Stomach (tissue), 9 donors: Measurements from ENCODE around the gene HDAC2. TPM values are rescaled to one million over a fixed set of nuclear protein-coding genes. Genes with fewer than 3 reads are reported as not detected.
A peak's percentile ranks its signal among the peaks of the same experiment; 100 is the strongest.
"Not testable (repeated sequence)": the region's sequence is repeated elsewhere in the genome, so short reads cannot be mapped to it uniquely, and the experiment has no call there.

Source experiments
- DNase-seq, 2 donors: peaks; one replicate each; pipeline versions ENCODE4 v3.0.0 to v3.0.0-alpha.2; 2013 to 2019
- H3K27ac ChIP-seq, 5 donors: fragments of 200-600 bp in 4 of 5; sonication (generic) in 4 of 5; one replicate each; pipeline ENCODE4 v1.5.1; 2013 to 2019; ENCODE audit warnings: mild to moderate bottlenecking in 1 of 5, moderate library complexity in 1 of 5
- H3K27me3 ChIP-seq, 3 donors: fragments of 200-600 bp; sonication (generic); one replicate each; pipeline ENCODE4 v1.5.1; 2017 to 2019; ENCODE audit warnings: mixed run types in 1 of 3
- H3K36me3 ChIP-seq, 4 donors: fragments of 200-600 bp; sonication (generic); 1 replicate in 3 of 4; 2 replicates in 1 of 4; pipeline ENCODE4 v1.5.1; 2016 to 2019
- H3K4me1 ChIP-seq, 4 donors: fragments of 200-600 bp; sonication (generic); one replicate each; pipeline ENCODE4 v1.5.1; 2016 to 2019
- H3K4me3 ChIP-seq, 4 donors: fragments of 200-600 bp; sonication (generic) in 3 of 4; one replicate each; pipeline ENCODE4 v1.5.1; 2016 to 2019; ENCODE audit warnings: mild to moderate bottlenecking in 1 of 4
- H3K9me3 ChIP-seq, 4 donors: fragments of 200-600 bp; sonication (generic); one replicate each; pipeline ENCODE4 v1.5.1; 2016 to 2019
- EP300 ChIP-seq: sonication (generic); formaldehyde crosslinking; IDR thresholded peaks from one replicate; pipeline ENCODE4 v1.6.1; 2017; ENCODE audit warnings: antibody characterized with exemption
- POLR2A ChIP-seq, 4 donors: fragments of 450-650 bp; IDR thresholded peaks; one replicate each; pipeline ENCODE4 v1.6.1; 2016; ENCODE audit warnings: antibody characterized with exemption in 4 of 4, control low read depth in 2 of 4, mild to moderate bottlenecking in 1 of 4, moderate library complexity in 1 of 4
- POLR2AphosphoS5 ChIP-seq, 3 donors: sonication (generic); formaldehyde crosslinking; IDR thresholded peaks; one replicate each; pipeline ENCODE4 v1.6.1; 2016; ENCODE audit warnings: antibody characterized with exemption in 3 of 3
- WGBS, 5 donors: extraction: QIAGEN DNeasy Blood & Tissue Kit in 3 of 5; methylation state at CpG; one replicate each; pipeline versions ENCODE4 v1.1.5 to v1.1.7; 2013 to 2018; 5-methylcytosine and 5-hydroxymethylcytosine counted together
- intact Hi-C: fragments of 100-400 bp; cut with DNase I; formaldehyde crosslinking; loops from one replicate; pipeline ENCODE4 v1.15.1; 2023; ENCODE audit warnings: low total_unique reads
- polyA plus RNA-seq, 3 donors: library from polyadenylated mRNA; stranded (reverse); fragments of 200-250 nt; gene quantifications; one replicate each; pipeline ENCODE4 v1.2.3, GENCODE V29; 2013
- total RNA-seq, 5 donors: library from RNA; depleted of rRNA; stranded (reverse); fragments of >200 nt; gene quantifications; one replicate each; pipeline versions ENCODE4 v1.1.0 to v1.2.3, GENCODE V29; 2014 to 2016
- TF ChIP-seq, protein P1 (sequence below), 7 experiments: fragments of 450-650 bp in 4 of 7; fragments of 200-600 bp in 3 of 7; sonication (generic) in 3 of 7; IDR thresholded peaks; one replicate each; pipeline ENCODE4 v1.5.1; 2016 to 2019; ENCODE audit warnings: antibody characterized with exemption in 7 of 7, control low read depth in 2 of 7, mild to moderate bottlenecking in 1 of 7
- donor health status: healthy with polysubstance abuse.
- donor health status: Bipolar disorder and iron deficiency.
- donor health status: healthy.

HDAC2 gene
- total and polyA plus RNA-seq, 8 donors, result 11.0 to 106 (median 57.4) TPM

- TF ChIP-seq POLR2A (IDR thresholded peaks at IDR 0.05) (no peak), EP300 (no peak), POLR2AphosphoS5 (IDR thresholded peaks at IDR 0.05) (no peak)
- TF ChIP-seq, protein P1, sequence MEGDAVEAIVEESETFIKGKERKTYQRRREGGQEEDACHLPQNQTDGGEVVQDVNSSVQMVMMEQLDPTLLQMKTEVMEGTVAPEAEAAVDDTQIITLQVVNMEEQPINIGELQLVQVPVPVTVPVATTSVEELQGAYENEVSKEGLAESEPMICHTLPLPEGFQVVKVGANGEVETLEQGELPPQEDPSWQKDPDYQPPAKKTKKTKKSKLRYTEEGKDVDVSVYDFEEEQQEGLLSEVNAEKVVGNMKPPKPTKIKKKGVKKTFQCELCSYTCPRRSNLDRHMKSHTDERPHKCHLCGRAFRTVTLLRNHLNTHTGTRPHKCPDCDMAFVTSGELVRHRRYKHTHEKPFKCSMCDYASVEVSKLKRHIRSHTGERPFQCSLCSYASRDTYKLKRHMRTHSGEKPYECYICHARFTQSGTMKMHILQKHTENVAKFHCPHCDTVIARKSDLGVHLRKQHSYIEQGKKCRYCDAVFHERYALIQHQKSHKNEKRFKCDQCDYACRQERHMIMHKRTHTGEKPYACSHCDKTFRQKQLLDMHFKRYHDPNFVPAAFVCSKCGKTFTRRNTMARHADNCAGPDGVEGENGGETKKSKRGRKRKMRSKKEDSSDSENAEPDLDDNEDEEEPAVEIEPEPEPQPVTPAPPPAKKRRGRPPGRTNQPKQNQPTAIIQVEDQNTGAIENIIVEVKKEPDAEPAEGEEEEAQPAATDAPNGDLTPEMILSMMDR (IDR thresholded peaks at IDR 0.05), result no peak
- peaks cover 0 to 14% (median 8%) of the 10 kb centered on the region in 4 donors for H3K9me3 ChIP-seq
Observed at GRCh38 chr6:113925378-113925777, 45.6 kb downstream of the HDAC2 start.

DNA sequence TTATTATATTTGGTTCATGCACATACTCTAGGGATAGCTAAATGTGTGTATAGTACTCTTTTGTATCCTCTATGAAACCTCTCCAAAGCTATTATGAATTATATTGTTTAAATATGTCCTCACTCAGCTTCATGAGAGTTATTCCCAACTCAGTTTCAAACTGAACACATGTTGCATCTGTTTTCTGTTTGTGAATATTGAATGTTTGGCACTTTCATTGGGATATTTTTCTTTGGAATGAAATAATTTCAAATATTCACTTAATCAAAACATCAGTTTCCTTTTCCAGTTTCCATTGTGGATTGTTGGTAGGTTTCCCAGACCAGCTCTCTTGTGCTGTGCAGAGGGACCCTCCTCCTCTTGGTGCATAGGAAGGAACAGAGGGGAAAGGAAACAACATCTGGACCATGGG, 46.6 kb downstream of the HDAC2 start:
- Histone ChIP-seq H3K27ac (no peak overlapping the region), H3K27me3 (no peaks in the 10 kb centered on the region), H3K4me3 (no peak overlapping the region), H3K36me3 (no peaks in the 10 kb centered on the region), H3K4me1 (no peaks in the 10 kb centered on the region), H3K9me3 (peaks cover 0 to 4% (median 3%) of the 10 kb centered on the region in 4 donors)
- peak in 1 of 2 donors; percentile 76 for DNase-seq
- TF ChIP-seq POLR2A (IDR thresholded peaks at IDR 0.05) (no peak), EP300 (no peak), POLR2AphosphoS5 (IDR thresholded peaks at IDR 0.05) (no peak)
- TF ChIP-seq, protein P1 (IDR thresholded peaks at IDR 0.05), result no peak
- intact Hi-C loops, result no loop called here

More at GRCh38 chr6:113925378-113925777, 45.6 kb downstream of the HDAC2 start:
- intact Hi-C loops, result no loop called here
- no peak for DNase-seq
- Histone ChIP-seq H3K4me3 (no peak overlapping the region), H3K27ac (no peak overlapping the region), H3K27me3 (no peaks in the 10 kb centered on the region), H3K36me3 (no peaks in the 10 kb centered on the region), H3K4me1 (no peaks in the 10 kb centered on the region)
- 46 to 61% (median 47%) methylated on average over 2 of the region's 2 CpGs for WGBS, 5 donors

- TF ChIP-seq POLR2A (IDR thresholded peaks at IDR 0.05) (no peak), EP300 (no peak)
- H3K27me3 ChIP-seq, result no peaks in the 10 kb centered on the region
- no peak overlapping the region for H3K27ac ChIP-seq
- H3K4me3 ChIP-seq, result no peak overlapping the region
- no peaks in the 10 kb centered on the region for H3K4me1 ChIP-seq
- DNase-seq, result no peak
- no peaks in the 10 kb centered on the region for H3K9me3 ChIP-seq
- intact Hi-C loops, result no loop called here
- H3K36me3 ChIP-seq, result no peaks in the 10 kb centered on the region
Observed at GRCh38 chr6:113923526-113923925, 47.4 kb downstream of the HDAC2 start.

GRCh38 chr6:113921299-113921904, 49.5 kb downstream of the HDAC2 start:
- Histone ChIP-seq H3K36me3 (no peaks in the 10 kb centered on the region), H3K4me1 (no peaks in the 10 kb centered on the region), H3K27me3 (no peaks in the 10 kb centered on the region), H3K27ac (no peak overlapping the region), H3K4me3 (no peak overlapping the region), H3K9me3 (no peaks in the 10 kb centered on the region)
- TF ChIP-seq POLR2AphosphoS5 (IDR thresholded peaks at IDR 0.05) (no peak), EP300 (no peak), POLR2A (IDR thresholded peaks at IDR 0.05) (no peak)
- TF ChIP-seq, protein P1 (IDR thresholded peaks at IDR 0.05), result no peak
- intact Hi-C loops, result no loop called here
- WGBS, 5 donors, result 76 to 90% (median 84%) methylated on average over 4 of the region's 4 CpGs
- no peak for DNase-seq

GRCh38 chr6:113920663-113921267, 50.2 kb downstream of the HDAC2 start:
- DNase-seq, result peak in 1 of 2 donors; percentile 27
- Histone ChIP-seq H3K4me3 (no peak overlapping the region), H3K4me1 (no peaks in the 10 kb centered on the region), H3K27ac (no peak overlapping the region), H3K36me3 (no peaks in the 10 kb centered on the region), H3K27me3 (no peaks in the 10 kb centered on the region), H3K9me3 (no peaks in the 10 kb centered on the region)
- intact Hi-C loops, result no loop called here
- WGBS, 5 donors, result 48 to 65% (median 51%) methylated on average over 3 of the region's 3 CpGs
- TF ChIP-seq, protein P1 (IDR thresholded peaks at IDR 0.05), result no peak
- TF ChIP-seq POLR2AphosphoS5 (IDR thresholded peaks at IDR 0.05) (no peak), EP300 (no peak), POLR2A (IDR thresholded peaks at IDR 0.05) (no peak)

GRCh38 chr6:113910285-113910684, 60.7 kb downstream of the HDAC2 start:
- H3K27me3 ChIP-seq, H3K36me3 ChIP-seq, DNase-seq, H3K27ac ChIP-seq, H3K4me3 ChIP-seq, H3K9me3 ChIP-seq, intact Hi-C loops, H3K4me1 ChIP-seq: not testable (repeated sequence)
- WGBS, 5 donors, result 71 to 88% (median 79%) methylated on average over 1 of the region's 1 CpG
